GM18907 (cell line): ENCODE measurements around the gene SEMA5A.

Experiments used
- ATAC-seq: cut with Tn5 transposase; IDR thresholded peaks from one replicate; pipeline ENCODE4 v1.9.1; 2021; ENCODE audit warnings: mild to moderate bottlenecking, moderate library complexity; ENCODE audit not compliant: unreplicated experiment

SEMA5A gene

GRCh38 chr5:9337928-9338595 is 207.8 kb downstream of the SEMA5A start:
- ATAC-seq: no peak

- ATAC-seq: no peak
Measured at GRCh38 chr5:9335754-9336495, 209.9 kb downstream of the SEMA5A start.

- ATAC-seq: no peak
Measured at GRCh38 chr5:9335269-9335668, 210.6 kb downstream of the SEMA5A start.

- ATAC-seq: no peak
Measured at GRCh38 chr5:9332026-9332425, 213.8 kb downstream of the SEMA5A start.

GRCh38 chr5:9331372-9331771 is 214.5 kb downstream of the SEMA5A start:
- no peak for ATAC-seq

GRCh38 chr5:9329125-9329524 is 216.8 kb downstream of the SEMA5A start:
- no peak for ATAC-seq

- no peak for ATAC-seq
Measured at GRCh38 chr5:9325549-9325948, 220.3 kb downstream of the SEMA5A start.

- no peak for ATAC-seq
Measured at GRCh38 chr5:9324348-9325077, 221.4 kb downstream of the SEMA5A start.

GRCh38 chr5:9320652-9321051 is 225.2 kb downstream of the SEMA5A start:
- ATAC-seq: no peak

GRCh38 chr5:9318031-9318430 is 227.8 kb downstream of the SEMA5A start:
- no peak for ATAC-seq

GRCh38 chr5:9316733-9317132 is 229.1 kb downstream of the SEMA5A start:
- no peak for ATAC-seq

GRCh38 chr5:9316041-9316440 is 229.8 kb downstream of the SEMA5A start:
- no peak for ATAC-seq

GRCh38 chr5:9314558-9314957 is 231.3 kb downstream of the SEMA5A start:
- ATAC-seq: no peak

GRCh38 chr5:9313751-9314150 is 232.1 kb downstream of the SEMA5A start:
- ATAC-seq: no peak

- ATAC-seq: no peak
Measured at GRCh38 chr5:9307150-9307549, 238.7 kb downstream of the SEMA5A start.

GRCh38 chr5:9302218-9302617 is 243.7 kb downstream of the SEMA5A start:
- no peak for ATAC-seq

GRCh38 chr5:9301200-9301599 is 244.7 kb downstream of the SEMA5A start:
- no peak for ATAC-seq

- ATAC-seq: no peak
Measured at GRCh38 chr5:9297134-9297533, 248.7 kb downstream of the SEMA5A start.

- no peak for ATAC-seq
Measured at GRCh38 chr5:9295466-9295801, 250.4 kb downstream of the SEMA5A start.

GRCh38 chr5:9294793-9295465 is 250.9 kb downstream of the SEMA5A start:
- no peak for ATAC-seq

- ATAC-seq: no peak
Measured at GRCh38 chr5:9288234-9288633, 257.6 kb downstream of the SEMA5A start.
